Measurements from ENCODE around the gene EPHA7. TPM values are rescaled to one million over a fixed set of nuclear protein-coding genes. Genes with fewer than 3 reads are reported as not detected.

EPHA7 gene
- polyA plus RNA-seq, 2 of the 4 experiments (the other 2 are of a cell fraction), result 0.45 to 0.56 TPM

DNA sequence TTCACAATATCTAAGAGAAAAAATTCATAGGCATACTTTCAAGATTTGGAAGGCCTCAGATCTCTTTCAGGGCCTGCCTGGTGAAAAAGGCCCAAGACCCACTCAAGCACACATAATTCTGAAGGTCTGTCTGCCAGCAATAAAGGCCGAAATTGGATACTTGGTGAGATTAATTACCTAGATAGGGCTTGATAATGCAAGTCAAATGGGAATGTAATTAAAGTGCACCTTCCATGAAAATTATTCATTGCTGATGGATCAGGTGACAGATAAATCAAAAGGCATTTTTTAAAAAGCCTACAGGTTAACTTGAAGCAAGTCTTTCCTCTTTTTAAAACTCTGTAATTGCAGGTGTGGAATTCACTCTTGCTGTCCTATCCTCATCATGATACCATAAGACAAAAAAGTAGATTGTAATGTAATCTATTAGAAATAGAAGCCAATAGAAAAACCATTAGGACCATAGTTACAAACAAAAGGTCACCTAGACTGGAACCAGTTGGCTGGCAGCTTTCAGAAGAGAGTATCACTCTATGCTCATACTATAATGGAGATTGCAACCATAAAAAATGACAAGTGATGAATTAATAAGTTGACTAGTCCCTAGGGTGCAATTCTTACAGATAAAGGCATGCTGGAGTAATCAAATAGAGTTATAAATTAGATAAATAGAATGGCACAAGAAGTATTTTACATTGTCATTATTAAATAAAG, 77.3 kb downstream of the EPHA7 start:
- DNase-seq (ENCODE audit: low read depth in 1 of 2, low spot score in 1 of 2) (no peak), FAIRE-seq (no peak), ATAC-seq (no peak)
- WGBS (ENCODE audit: missing lambda C conversion rate), result 8% methylated on average over 1 of the region's 1 CpG
- Histone ChIP-seq H3K4me1 (no peaks in the 10 kb centered on the region), H3K4me2 (no peak overlapping the region), H3K27ac (no peak overlapping the region), H3K9me3 (no peaks in the 10 kb centered on the region), H3K4me3 (no peak overlapping the region)
- ChIA-PET POLR2A (no interaction called here), CTCF (no interaction called here)
- no peak for TF ChIP-seq MAFK (IDR thresholded peaks at IDR 0.05; ENCODE audit: partially characterized antibody)
- TF ChIP-seq FOXS1 (CRISPR knock-in tag; IDR thresholded peaks at IDR 0.05), result no peak
- TF ChIP-seq TFCP2L1 (CRISPR knock-in tag; IDR thresholded peaks at IDR 0.05), result no peak
- TF ChIP-seq, protein P1, sequence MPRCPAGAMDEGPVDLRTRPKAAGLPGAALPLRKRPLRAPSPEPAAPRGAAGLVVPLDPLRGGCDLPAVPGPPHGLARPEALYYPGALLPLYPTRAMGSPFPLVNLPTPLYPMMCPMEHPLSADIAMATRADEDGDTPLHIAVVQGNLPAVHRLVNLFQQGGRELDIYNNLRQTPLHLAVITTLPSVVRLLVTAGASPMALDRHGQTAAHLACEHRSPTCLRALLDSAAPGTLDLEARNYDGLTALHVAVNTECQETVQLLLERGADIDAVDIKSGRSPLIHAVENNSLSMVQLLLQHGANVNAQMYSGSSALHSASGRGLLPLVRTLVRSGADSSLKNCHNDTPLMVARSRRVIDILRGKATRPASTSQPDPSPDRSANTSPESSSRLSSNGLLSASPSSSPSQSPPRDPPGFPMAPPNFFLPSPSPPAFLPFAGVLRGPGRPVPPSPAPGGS (IDR thresholded peaks at IDR 0.05), result no peak
- no peak for TF ChIP-seq GATA3 (IDR thresholded peaks at IDR 0.05; ENCODE audit: borderline replicate concordance)
- no peak for TF ChIP-seq CHD4 (IDR thresholded peaks at IDR 0.05; ENCODE audit: borderline replicate concordance)
- TF ChIP-seq EP300 (IDR thresholded peaks at IDR 0.05), result no peak
- no peak for TF ChIP-seq EHMT2 (IDR thresholded peaks at IDR 0.05; ENCODE audit: low read depth)
- no peak for TF ChIP-seq HEYL (CRISPR knock-in tag; IDR thresholded peaks at IDR 0.05)
- no peak for TF ChIP-seq HOXB5 (CRISPR knock-in tag; IDR thresholded peaks at IDR 0.05)
- TF ChIP-seq NPAS2 (CRISPR knock-in tag; IDR thresholded peaks at IDR 0.05; ENCODE audit: borderline replicate concordance), result no peak
- TF ChIP-seq, protein P2, sequence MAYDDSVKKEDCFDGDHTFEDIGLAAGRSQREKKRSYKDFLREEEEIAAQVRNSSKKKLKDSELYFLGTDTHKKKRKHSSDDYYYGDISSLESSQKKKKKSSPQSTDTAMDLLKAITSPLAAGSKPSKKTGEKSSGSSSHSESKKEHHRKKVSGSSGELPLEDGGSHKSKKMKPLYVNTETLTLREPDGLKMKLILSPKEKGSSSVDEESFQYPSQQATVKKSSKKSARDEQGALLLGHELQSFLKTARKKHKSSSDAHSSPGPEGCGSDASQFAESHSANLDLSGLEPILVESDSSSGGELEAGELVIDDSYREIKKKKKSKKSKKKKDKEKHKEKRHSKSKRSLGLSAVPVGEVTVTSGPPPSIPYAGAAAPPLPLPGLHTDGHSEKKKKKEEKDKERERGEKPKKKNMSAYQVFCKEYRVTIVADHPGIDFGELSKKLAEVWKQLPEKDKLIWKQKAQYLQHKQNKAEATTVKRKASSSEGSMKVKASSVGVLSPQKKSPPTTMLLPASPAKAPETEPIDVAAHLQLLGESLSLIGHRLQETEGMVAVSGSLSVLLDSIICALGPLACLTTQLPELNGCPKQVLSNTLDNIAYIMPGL (CRISPR knock-in tag; IDR thresholded peaks at IDR 0.05; ENCODE audit: borderline replicate concordance), result no peak
- no peak for TF ChIP-seq CBX8 (IDR thresholded peaks at IDR 0.05)
- no peak for TF ChIP-seq ESRRA (IDR thresholded peaks at IDR 0.05; ENCODE audit: borderline replicate concordance, low read length)

DNA sequence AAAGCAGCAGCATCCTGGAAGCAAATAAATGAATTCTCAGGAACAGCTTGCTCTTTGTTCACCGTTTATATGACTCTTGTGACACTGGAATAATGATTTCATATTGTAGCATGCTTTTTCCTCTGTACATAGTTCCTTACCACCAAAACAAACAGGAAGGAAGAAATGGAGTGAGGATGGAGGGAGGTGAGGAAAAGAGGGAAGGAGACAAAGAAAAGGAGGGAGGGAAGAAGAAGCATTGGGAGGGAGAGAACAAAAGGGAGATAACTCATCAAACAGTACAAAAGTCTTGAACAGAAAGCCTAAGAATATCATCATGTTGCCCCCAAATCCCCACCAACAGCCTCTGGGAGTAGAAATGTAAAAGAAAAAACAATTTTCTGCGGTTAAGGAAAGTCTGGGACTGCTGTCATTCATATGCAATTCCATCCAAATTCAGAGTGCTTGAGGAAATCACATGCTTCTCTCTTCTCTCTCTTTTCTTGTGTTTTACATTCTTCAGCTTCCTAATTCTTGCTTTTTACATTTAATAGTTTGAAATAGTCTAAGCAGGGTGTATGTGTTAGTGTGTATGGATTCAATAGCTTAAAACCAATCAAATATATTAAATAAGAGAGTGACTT, 81.5 kb downstream of the EPHA7 start:
- DNase-seq (ENCODE audit: low read depth in 1 of 2, low spot score in 1 of 2), result no peak
- no peak for ATAC-seq
- POLR2A ChIA-PET, result no interaction called here
- TF ChIP-seq, protein P2 (CRISPR knock-in tag; IDR thresholded peaks at IDR 0.05; ENCODE audit: borderline replicate concordance), result no peak
- TF ChIP-seq, protein P3, sequence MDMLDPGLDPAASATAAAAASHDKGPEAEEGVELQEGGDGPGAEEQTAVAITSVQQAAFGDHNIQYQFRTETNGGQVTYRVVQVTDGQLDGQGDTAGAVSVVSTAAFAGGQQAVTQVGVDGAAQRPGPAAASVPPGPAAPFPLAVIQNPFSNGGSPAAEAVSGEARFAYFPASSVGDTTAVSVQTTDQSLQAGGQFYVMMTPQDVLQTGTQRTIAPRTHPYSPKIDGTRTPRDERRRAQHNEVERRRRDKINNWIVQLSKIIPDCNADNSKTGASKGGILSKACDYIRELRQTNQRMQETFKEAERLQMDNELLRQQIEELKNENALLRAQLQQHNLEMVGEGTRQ (IDR thresholded peaks at IDR 0.05), result no peak
- TF ChIP-seq HOXB5 (CRISPR knock-in tag; IDR thresholded peaks at IDR 0.05) (no peak), SMC3 (IDR thresholded peaks at IDR 0.05) (no peak), EP300 (IDR thresholded peaks at IDR 0.05) (no peak), ZNF302 (CRISPR knock-in tag; IDR thresholded peaks at IDR 0.05) (no peak), SREBF2 (IDR thresholded peaks at IDR 0.05) (no peak), CHD4 (IDR thresholded peaks at IDR 0.05; ENCODE audit: borderline replicate concordance) (no peak)
- TF ChIP-seq, protein P4, sequence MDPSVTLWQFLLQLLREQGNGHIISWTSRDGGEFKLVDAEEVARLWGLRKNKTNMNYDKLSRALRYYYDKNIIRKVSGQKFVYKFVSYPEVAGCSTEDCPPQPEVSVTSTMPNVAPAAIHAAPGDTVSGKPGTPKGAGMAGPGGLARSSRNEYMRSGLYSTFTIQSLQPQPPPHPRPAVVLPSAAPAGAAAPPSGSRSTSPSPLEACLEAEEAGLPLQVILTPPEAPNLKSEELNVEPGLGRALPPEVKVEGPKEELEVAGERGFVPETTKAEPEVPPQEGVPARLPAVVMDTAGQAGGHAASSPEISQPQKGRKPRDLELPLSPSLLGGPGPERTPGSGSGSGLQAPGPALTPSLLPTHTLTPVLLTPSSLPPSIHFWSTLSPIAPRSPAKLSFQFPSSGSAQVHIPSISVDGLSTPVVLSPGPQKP (IDR thresholded peaks at IDR 0.05; ENCODE audit: low read depth, low read length), result no peak
- TF ChIP-seq, protein P5, sequence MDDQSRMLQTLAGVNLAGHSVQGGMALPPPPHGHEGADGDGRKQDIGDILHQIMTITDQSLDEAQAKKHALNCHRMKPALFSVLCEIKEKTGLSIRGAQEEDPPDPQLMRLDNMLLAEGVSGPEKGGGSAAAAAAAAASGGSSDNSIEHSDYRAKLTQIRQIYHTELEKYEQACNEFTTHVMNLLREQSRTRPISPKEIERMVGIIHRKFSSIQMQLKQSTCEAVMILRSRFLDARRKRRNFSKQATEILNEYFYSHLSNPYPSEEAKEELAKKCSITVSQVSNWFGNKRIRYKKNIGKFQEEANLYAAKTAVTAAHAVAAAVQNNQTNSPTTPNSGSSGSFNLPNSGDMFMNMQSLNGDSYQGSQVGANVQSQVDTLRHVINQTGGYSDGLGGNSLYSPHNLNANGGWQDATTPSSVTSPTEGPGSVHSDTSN (IDR thresholded peaks at IDR 0.05), result no peak
- CTCF ChIA-PET, result no interaction called here
- FAIRE-seq, result no peak
- WGBS (ENCODE audit: missing lambda C conversion rate), result 8% methylated on average over 2 of the region's 2 CpGs
- Histone ChIP-seq H3K9me3 (no peaks in the 10 kb centered on the region), H3K27ac (no peak overlapping the region), H3K4me1 (no peaks in the 10 kb centered on the region), H3K4me2 (no peak overlapping the region), H3K4me3 (no peak overlapping the region)
